Sigmoid colon (tissue), 4 donors: ENCODE measurements around the gene RETN.

Experiments
- CTCF ChIP-seq, 4 experiments: fragments of 450-650 bp in 3 of 4; fragments of 200-600 bp in 1 of 4; IDR thresholded peaks; one replicate each; pipeline ENCODE4 v1.5.1; 2016 to 2019; ENCODE audit warnings: antibody characterized with exemption in 4 of 4, mild to moderate bottlenecking in 3 of 4, moderate library complexity in 2 of 4
- EP300 ChIP-seq, 4 donors: sonication (generic); formaldehyde crosslinking; IDR thresholded peaks; one replicate each; pipeline ENCODE4 v1.6.1; 2017; ENCODE audit warnings: antibody characterized with exemption in 4 of 4
- POLR2A ChIP-seq, 2 donors: fragments of 450-650 bp; IDR thresholded peaks; one replicate each; pipeline ENCODE4 v1.6.1; 2016; ENCODE audit warnings: antibody characterized with exemption in 2 of 2, mild to moderate bottlenecking in 2 of 2, moderate library complexity in 2 of 2
- POLR2AphosphoS5 ChIP-seq, 4 donors: sonication (generic); formaldehyde crosslinking; IDR thresholded peaks; one replicate each; pipeline ENCODE4 v1.6.1; 2017; ENCODE audit warnings: antibody characterized with exemption in 4 of 4

- TF ChIP-seq CTCF (IDR thresholded peaks at IDR 0.05) (no peak), POLR2A (IDR thresholded peaks at IDR 0.05) (no peak), POLR2AphosphoS5 (IDR thresholded peaks at IDR 0.05) (no peak), EP300 (IDR thresholded peaks at IDR 0.05) (no peak)
Measured at GRCh38 chr19:7638802-7639465, 29.9 kb upstream of the RETN start.
